Stomach (tissue), 4 donors: ENCODE measurements around the gene NBPF1.
"Not testable (repeated sequence)": the region's sequence is repeated elsewhere in the genome, so short reads cannot be mapped to it uniquely, and the experiment has no call there.

ENCODE experiments used
- CTCF ChIP-seq, 7 experiments: fragments of 450-650 bp in 4 of 7; fragments of 200-600 bp in 3 of 7; sonication (generic) in 3 of 7; IDR thresholded peaks; one replicate each; pipeline ENCODE4 v1.5.1; 2016 to 2019; ENCODE audit warnings: antibody characterized with exemption in 7 of 7, control low read depth in 2 of 7, mild to moderate bottlenecking in 1 of 7
- EP300 ChIP-seq: sonication (generic); formaldehyde crosslinking; IDR thresholded peaks from one replicate; pipeline ENCODE4 v1.6.1; 2017; ENCODE audit warnings: antibody characterized with exemption
- POLR2AphosphoS5 ChIP-seq, 3 donors: sonication (generic); formaldehyde crosslinking; IDR thresholded peaks; one replicate each; pipeline ENCODE4 v1.6.1; 2016; ENCODE audit warnings: antibody characterized with exemption in 3 of 3

GRCh38 chr1:16513412-16514106, 99.8 kb downstream of the NBPF1 start:
- TF ChIP-seq CTCF (IDR thresholded peaks at IDR 0.05); EP300: not testable (repeated sequence)
- TF ChIP-seq POLR2AphosphoS5 (IDR thresholded peaks at IDR 0.05), result peak in 2 of 3 donors; percentile 73 to 93
